ENCODE data around the gene KLK13.

KLK13 gene

DNA sequence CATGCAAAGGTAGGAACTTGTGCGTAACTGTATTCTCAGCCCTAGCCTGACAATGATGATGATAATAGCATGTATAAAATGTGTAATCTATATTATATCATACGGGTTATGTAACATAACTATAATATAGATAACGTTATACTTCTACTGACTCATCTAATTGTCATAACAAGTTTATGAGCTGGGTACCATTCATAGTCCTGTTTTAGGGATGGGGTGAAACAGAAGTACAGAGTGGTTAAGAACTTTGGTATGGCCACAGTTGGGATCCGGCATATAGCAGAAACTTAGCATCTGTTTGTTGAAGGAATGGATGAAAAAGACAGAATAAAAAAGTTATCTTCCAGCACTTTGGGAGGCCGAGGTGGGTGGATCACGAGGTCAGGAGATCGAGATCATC is 38.1 kb upstream of the KLK13 start:
- TF ChIP-seq SIN3A (IDR thresholded peaks at IDR 0.05; ENCODE audit: borderline replicate concordance, insufficient read depth, low read length) (no peak), POLR2AphosphoS5 (IDR thresholded peaks at IDR 0.05; ENCODE audit: low read depth, low read length) (no peak), FOXP2 (optimal IDR thresholded peaks at IDR 0.05; ENCODE audit: borderline replicate concordance, extremely low read depth, extremely low read length, insufficient read depth) (no peak), REST (IDR thresholded peaks at IDR 0.05; ENCODE audit: insufficient read depth in 1 of 2, low read depth in 2 of 2, low read length in 2 of 2) (no peak), TAF1 (IDR thresholded peaks at IDR 0.05; ENCODE audit: borderline replicate concordance, insufficient read depth, low read length) (no peak)

DNA sequence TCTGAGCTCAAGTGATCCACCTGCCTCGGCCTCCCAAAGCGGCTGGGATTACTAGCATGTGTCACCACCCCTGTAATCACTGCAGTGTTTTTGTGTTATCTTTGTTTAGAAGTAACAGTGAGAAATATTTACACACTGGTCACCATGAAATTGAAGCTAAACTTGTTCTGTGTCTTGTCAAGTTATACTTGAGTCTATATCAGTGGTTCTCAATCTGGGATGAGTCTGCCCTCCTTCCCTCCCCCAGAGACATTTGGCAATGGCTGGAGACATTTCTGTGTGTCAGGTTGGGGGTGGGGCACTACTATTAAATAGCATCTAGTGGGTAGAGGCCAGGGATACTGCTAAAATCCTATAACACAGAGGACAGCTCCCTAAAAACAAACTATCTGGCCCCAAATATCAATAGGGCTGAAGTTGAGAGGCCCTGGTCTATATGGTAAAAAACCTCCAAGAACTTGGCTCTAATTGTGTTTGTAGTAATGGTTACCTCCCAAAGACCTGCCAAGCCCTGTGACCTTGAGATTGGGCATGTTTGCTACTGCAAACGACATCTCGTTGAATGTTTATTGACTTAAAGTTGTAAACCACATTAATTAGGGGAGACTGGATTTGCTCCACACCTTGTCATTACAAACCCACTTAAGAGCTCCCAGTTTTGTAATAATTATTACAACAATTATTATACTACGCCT is 36.4 kb upstream of the KLK13 start:
- no peak for TF ChIP-seq TAF1 (IDR thresholded peaks at IDR 0.05; ENCODE audit: borderline replicate concordance, insufficient read depth, low read length)

DNA sequence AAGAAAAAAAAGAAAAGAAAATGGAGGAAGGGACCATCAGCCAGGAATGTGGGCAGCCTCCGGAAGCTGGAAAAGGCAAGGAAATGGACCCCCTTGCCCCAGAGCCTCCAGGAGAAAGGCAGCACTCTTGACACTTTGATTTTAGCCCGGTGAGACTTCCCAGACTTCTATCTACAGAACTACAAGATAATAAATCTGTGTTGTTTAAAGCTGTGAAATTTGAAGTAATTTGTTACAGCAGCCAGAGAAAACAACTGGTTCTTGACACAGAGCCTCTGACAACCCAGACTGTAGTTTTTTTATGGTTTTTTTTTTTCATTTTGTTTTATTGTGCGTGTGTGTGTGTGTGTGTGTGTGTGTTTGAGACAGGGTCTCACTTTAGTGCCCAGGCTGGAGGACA is 35.7 kb upstream of the KLK13 start:
- no peak for TF ChIP-seq REST (IDR thresholded peaks at IDR 0.05; ENCODE audit: insufficient read depth in 1 of 2, low read depth in 2 of 2, low read length in 2 of 2)
- no peak for TF ChIP-seq POLR2AphosphoS5 (IDR thresholded peaks at IDR 0.05; ENCODE audit: low read depth, low read length)
- TF ChIP-seq SIN3A (IDR thresholded peaks at IDR 0.05; ENCODE audit: borderline replicate concordance, insufficient read depth, low read length), result no peak

DNA sequence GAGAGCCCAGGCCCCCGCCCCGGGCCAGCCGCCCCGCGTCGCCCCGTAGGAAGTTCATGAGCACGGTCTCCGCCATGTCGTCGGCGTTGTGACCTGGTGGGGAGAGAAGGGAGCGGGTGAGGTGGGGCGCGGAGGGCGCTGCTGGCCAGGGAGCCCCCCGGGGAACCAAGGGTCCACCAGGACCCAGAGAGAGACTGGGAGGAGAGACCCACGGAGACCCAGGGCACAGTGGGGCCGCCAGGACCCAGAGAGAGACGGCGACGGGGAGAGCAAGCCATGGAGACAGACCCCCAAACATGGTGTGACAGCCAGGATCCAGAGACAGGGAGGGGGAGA is 34.1 kb upstream of the KLK13 start:
- TF ChIP-seq REST (IDR thresholded peaks at IDR 0.05; ENCODE audit: insufficient read depth in 1 of 2, low read depth in 2 of 2, low read length in 2 of 2), result no peak
- TF ChIP-seq FOXP2 (optimal IDR thresholded peaks at IDR 0.05; ENCODE audit: borderline replicate concordance, extremely low read depth, extremely low read length, insufficient read depth), result no peak
- TF ChIP-seq POLR2AphosphoS5 (IDR thresholded peaks at IDR 0.05; ENCODE audit: low read depth, low read length), result no peak
- no peak for TF ChIP-seq SIN3A (IDR thresholded peaks at IDR 0.05; ENCODE audit: borderline replicate concordance, insufficient read depth, low read length)
- no peak for TF ChIP-seq TAF1 (IDR thresholded peaks at IDR 0.05; ENCODE audit: borderline replicate concordance, insufficient read depth, low read length)

- TF ChIP-seq POLR2AphosphoS5 (IDR thresholded peaks at IDR 0.05; ENCODE audit: low read depth, low read length) (no peak), REST (IDR thresholded peaks at IDR 0.05; ENCODE audit: insufficient read depth in 1 of 2, low read depth in 2 of 2, low read length in 2 of 2) (no peak), FOXP2 (optimal IDR thresholded peaks at IDR 0.05; ENCODE audit: borderline replicate concordance, extremely low read depth, extremely low read length, insufficient read depth) (no peak)
These were observed 33.6 kb upstream of the KLK13 start for GRCh38 chr19:51098365-51099046.
